Tongue (tissue), 2 donors: ENCODE results near the gene ADAT2. TPM values are rescaled to one million over a fixed set of nuclear protein-coding genes. Genes with fewer than 3 reads are reported as not detected.

Experiments
- DNase-seq: peaks from one replicate; pipeline ENCODE4 v3.0.0-alpha.2; 2015
- total RNA-seq: library from RNA; depleted of rRNA; stranded (reverse); fragments of >200 nt; gene quantifications from one replicate; pipeline ENCODE4 v1.2.3, GENCODE V29; 2014

ADAT2 gene
- total RNA-seq, 1 donor from 2014 or later: 9.3 TPM

DNA sequence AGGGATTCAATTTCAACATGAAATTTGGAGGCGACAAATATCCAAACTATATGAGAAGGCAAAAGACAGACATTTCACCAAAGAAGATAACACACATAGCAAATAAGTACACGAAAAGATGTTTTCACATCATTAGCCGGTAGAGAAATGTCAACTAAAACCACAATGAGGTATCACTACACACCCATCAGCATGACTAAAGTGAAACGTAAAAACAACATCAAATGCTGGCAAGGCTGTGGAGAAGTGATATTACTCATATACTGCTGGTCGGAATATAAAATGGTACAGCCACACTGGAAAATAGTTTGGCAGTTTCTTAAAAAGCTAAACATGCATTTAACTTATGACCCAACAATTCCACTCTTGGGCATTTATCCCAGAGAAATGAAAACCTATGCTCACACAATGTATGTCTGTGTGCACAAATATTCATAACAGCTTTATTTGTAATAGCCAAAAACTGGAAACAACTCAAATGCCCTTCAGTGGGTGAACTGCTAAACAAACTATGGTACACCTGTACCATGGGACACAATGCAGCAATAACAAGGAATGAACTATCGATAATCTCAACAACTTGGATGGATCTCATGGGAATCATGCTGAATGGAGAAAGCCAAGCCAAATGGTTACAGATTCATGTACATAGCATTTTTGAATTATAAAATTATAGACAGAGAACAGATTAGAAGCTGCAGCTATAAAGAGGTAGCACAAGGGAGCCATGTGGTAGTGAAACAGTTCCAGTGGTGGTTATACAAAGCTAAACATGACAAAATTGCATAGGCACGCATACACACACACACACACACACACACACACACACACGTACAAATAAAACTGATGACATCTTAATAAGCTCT lies 8.6 kb downstream of the ADAT2 start:
- no peak for DNase-seq

DNA sequence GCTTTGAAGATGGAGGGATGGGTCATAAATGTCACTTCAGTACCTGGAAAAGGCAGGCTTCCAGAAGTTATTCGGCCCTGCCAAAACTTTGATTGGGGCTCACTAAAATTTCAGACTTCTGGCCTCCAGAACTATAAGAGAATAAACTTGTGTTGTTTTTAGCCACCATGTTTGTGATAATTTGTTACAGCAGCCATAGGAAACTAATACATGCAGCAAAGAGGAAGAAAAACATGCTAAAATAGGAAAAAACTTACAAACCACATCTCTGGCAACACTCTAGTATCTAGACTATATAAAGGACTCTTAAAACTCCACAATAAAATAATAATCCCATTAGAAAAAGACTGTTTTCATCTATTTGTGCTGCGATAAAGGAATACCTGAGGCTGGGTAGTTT lies 9.5 kb downstream of the ADAT2 start:
- no peak for DNase-seq

DNA sequence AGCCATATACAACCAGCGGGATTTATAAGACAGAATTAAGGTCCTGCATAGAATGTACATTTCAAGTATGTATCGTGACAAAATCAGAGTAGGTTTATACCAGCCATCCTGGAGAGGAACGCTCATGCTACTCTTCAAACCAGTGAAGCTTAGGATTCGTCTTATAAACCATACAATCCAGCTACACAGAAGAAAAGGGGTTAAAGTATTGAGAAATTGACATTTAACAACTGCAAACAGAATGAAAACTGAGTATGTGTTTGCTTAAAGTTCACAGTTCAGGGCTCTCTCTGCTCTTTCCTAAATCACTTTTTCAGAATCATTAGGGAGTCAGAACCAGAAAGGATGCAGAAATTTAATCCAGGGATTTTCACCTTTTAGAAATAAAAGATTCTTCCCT lies 17.9 kb downstream of the ADAT2 start:
- no peak for DNase-seq

DNA sequence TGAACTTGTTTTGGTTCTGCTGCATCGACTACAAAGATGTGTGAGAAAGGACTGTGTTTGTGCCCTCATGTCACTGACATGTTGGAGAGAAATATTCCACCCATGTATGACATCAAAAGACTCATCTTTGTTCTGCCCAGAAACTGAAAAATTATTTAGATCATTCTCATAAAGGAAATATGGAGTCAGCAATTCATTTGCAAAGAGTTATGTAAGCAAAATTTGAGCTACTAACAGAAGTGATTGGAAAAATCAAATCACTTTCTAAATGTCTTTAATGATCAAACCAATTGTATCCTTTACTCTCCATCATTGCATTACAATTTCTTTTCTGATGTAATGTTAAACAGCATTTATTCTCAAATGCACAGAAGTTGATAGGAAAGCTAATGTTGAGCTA lies 19.3 kb downstream of the ADAT2 start:
- DNase-seq: no peak

DNA sequence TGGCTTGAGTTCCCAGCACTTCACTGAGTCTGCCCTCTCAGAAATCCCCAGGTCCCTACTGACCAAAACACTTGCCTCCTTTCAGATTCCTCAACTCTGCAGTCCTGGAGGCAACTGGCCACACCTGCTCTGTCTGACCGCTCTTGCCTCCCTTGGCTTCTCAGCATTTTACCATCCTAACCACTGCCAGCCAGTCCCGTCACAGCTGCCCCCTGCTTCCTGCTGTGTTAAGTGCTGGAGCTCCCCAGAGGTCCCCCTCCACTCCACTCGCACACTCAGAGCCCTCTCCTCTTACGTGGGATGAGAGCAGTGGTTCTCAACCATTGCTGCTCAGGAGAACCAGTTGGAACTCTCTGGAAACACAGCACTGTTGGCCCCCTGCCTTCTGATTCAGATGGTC lies 20.5 kb downstream of the ADAT2 start:
- DNase-seq: no peak

DNA sequence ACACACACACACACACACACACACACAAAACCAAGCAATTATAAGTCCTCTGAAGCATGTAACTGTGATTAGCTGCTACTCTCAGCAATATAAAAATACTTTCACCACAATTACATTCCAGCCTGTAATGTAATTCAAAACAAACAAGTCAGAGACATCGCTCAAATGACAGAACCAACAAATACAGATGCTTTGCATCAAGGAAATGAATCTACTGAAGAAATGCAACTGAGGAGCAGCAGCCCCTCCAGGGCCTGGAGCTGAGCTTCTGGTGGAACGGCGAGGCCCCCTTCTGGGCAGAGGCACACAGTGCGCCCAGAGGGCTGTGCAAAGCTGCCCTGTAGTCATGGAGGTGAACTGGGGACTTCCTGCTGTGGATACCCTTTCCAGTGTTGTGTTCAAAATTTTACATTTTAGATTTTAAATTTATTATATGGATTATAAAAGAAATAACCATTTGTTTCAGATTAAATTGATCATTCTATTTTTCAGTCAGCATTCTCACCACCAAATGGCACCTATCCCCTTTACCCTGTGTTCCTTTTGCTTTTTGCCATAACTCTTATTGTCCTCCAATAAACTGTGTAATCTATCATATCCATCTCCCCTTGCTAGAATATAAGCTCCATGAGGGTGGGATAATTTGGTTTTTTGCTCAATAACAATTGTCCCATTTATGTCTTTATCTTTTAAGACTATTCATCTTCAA lies 23.2 kb downstream of the ADAT2 start:
- DNase-seq: peak; percentile 87

- DNase-seq: no peak
Observed at GRCh38 chr6:143426026-143426425, 24.5 kb downstream of the ADAT2 start.

DNA sequence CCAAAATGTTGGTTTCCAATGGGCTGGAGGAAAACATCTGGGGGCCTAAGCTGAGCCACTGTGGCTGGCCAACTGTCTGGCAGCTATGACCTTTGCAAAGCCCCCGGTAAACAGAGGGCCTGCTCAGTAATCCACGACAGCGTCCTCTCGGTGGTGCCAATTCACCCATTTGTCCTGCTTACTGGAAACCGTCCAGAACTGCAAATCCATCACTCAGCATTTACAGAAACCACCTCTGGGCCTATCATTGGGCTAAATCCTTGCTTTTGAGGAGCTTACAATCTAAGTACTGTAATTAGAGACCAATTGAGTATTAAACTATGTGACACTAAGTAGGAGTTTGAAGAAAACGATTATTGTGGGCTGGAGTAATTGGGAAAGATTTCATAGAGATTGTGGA lies 31.0 kb downstream of the ADAT2 start:
- DNase-seq: no peak

DNA sequence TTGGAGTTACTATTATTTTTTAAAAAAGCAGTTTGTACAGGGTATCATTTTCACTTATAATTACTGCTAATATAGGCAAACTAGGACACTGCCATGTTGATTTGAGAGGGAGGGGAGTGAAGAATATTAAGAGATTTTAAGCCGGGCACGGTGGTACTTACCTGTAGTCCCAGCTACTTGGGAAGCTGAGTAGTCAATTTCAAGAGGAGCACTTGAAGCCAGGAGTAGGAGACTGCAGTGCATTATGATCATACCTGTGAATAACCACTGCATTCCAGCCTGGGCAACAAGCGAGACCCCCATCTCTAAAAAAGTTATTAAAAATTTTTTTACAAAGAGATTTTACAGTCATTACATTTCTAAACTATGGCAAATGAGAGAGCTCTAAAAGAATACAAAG lies 35.7 kb downstream of the ADAT2 start:
- no peak for DNase-seq

DNA sequence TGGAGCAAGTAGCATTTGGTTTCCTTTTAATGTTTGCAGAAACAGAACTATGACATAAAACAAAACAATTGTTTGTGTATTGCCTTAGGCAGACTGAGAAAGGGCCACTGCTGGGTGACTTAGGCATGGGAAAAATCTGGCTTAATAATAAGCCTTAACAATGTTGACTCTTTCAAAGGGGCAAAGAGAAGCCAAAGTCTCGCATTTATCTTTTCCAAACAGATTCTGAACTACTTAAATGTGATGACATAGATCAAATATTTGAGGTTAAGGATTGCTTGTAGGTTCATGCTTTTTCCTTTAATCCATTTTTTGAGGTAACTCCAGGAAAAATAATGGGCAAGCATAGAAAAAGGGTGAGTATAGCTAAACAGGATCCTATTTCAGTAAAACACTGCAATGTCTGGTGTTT lies 39.6 kb downstream of the ADAT2 start:
- DNase-seq: no peak

DNA sequence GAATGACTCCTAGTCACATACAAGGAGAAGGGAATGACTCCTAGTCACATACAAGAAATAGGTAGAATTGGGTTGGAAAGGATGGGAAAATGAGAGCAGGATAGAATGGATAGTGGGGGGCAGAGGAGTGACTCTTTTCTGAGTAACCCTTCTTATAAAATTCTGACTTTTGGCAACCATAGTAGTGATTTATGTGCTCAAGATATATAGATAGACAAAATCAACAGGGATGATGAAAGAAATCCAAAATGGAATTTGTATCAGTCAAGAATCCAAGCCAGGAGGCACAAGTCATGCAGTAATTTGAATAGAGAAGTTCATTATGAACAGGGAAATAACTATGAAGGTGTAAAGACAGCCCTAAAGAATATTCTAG lies 41.7 kb downstream of the ADAT2 start:
- DNase-seq: no peak

DNA sequence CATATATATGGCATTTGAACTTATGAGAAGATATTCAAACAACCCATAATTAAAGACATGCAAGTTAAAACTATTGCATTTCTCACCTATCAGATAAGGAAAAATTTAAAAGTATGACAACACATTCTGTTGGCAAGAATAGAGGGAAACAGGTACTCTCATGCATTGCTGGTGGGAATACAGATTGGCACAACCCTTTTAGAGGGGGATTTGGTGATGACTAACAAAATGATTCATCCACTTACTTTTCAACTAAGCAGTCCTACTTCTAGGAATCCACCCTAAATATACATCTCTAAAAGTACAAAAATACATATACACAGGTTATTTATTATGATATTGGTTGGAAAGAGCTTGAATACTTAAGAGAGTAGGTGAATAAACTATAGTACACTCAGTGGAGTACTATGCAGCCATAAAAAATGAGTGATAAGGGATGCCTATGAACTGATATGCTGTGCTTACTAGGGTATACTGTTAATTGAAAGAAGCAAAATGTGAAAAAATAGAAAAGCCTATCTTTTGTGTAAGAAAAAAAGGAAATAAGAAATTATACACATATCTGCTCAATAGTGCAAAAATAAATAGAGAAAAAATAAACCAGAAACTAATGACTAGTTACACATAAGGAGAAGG lies 42.2 kb downstream of the ADAT2 start:
- DNase-seq: no peak

GRCh38 chr6:143406673-143407072 lies 43.8 kb downstream of the ADAT2 start:
- DNase-seq: no peak

GRCh38 chr6:143405373-143406154 lies 44.9 kb downstream of the ADAT2 start:
- DNase-seq: no peak

- DNase-seq: no peak
Observed at GRCh38 chr6:143402721-143403336, 47.7 kb downstream of the ADAT2 start.

DNA sequence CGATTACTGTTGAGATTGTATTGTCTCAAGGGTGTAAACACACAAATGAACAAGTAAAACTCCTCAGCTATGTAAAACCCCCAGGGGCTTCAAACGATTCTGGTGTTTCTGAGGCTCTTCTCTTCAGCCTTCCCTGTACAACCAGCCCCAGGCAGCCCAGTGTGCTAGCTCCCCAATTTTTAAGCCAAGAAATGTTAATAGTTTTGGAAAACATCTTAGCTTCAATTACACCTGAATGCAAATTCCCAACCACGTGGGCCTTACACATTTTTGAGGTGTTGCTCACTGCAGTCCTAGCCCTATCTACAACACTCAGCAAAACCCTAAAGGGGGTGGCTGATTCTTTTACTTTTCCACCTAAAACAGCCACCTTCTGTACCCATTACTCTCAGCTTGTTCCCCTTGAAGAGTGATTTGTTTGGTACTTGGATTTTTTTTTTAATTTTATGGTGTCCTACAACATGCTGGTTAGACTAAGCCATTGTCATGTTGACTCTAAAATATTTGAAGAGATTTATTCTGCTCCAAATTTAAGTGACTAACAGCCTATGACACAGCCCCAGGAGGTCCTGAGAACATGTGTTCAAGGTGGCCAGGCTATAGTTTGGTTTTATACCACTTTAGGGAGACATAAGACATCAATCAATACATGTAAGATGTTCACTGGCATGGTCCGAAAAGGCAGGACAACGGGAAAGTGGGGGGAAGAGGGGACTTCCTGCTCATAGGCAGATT lies 48.7 kb downstream of the ADAT2 start:
- DNase-seq: no peak

DNA sequence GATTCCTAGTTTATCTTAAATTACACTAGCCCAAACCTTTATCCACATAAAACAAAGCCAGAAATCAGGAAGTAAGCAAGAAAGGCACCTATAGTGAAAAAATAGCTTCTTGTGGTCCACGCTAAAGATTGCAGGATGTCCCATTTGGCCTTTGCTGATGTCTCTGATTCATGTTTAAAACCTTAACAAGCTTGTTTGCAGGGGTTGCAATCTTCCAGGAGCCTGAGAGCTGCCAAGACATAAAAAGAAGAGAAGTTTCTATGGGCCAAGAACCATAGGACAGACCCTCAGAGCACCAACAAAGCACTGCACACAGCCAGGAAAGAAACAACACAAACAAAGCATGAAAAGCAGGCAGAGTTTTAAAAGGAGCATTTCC lies 49.4 kb downstream of the ADAT2 start:
- no peak for DNase-seq

DNA sequence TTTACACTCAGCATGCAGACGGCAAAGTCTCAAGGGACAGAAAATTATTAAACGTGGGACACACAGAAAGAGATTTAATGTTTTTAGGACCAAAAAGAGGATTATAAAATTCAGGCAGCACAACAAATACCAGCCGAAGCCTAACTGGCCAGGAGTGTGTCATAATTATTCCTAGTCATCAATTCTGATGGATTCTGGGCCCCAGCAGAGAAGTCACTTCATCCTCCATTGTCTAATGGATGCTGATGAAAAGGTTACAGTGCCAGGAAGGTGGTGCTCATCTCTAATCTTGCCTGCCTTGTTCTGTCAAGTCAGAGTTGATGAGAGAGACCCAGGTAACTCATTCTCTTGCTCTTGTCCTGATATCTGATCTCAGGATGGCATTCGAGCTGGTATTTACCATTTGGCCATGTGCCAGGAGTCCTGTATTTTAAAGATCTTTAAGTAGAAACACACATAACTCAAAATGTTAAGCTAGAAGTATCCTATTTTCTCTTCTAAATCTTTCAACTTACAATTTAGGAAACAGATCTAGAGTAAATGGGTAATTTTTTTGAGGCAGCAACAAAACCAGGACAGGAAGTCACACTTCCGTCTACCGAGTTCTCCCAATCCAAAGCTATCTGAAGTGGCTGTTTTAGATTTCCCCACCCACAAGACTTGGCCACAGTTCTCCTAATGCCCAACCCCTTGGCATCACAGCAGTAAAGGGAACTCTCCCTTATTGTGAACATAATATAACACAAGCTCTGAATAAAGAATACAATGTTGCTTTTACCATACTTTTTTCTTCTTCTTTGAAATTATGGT lies 50.0 kb downstream of the ADAT2 start:
- DNase-seq: peak; percentile 42

DNA sequence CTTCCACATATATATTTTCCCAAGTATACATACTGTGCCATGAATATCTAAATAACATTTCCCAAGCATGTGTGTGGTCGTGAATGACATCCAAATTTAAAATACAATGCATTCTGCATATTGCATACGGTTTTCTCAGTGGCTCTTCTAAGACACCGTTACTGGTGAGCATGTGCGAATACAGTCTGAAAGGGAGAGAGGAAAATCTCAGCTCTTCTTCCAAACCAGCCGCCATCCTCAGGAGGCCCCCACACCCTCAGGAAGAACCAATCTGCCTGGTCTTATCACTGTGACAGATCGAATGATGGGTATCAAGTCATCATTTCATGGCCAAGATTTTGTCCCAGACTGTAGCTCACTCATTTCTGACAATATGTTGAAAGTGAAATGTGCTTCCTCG lies 50.7 kb downstream of the ADAT2 start:
- DNase-seq: no peak

DNA sequence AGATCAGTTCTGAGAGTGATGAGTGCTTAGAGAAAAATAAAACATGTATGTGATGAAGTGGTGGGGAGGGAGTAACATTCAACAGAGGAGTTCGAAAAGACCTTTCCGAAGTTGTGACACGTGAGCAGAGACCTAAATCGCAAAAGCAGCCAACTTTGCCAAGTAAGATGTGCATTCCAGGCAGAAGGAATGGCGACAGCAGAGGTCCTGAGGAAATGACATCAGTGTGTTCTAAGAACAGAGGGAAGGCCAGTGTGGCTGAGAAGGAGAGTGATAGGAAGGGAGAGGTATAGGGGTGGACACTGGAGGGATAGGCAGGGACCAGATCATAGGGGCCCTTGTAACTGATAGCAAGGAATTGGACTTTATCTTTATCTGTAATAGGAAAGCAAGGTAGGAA lies 51.3 kb downstream of the ADAT2 start:
- no peak for DNase-seq
